Neural cell (in vitro differentiated cells): ENCODE results near the gene LYPD3.

Source experiments
- CTCF ChIP-seq: fragments of 450-650 bp; IDR thresholded peaks from 2 replicates; pipeline ENCODE4 v1.5.1; 2014; ENCODE audit warnings: antibody characterized with exemption, mild to moderate bottlenecking, moderate library complexity; ENCODE audit not compliant: poor library complexity, severe bottlenecking
- EP300 ChIP-seq: fragments of 450-650 bp; conservative IDR thresholded peaks from 2 replicates; pipeline ENCODE4 v1.6.1; 2014; ENCODE audit warnings: antibody characterized with exemption, mild to moderate bottlenecking, moderate library complexity; ENCODE audit not compliant: poor library complexity, severe bottlenecking
- EZH2 ChIP-seq: fragments of 200-600, 300-800 bp; shearing (Covaris generic), sonication (generic); IDR thresholded peaks from 2 replicates; pipeline ENCODE4 v1.6.1; 2014; ENCODE audit warnings: antibody characterized with exemption, low read length, borderline replicate concordance, mild to moderate bottlenecking; ENCODE audit not compliant: insufficient read depth, poor library complexity, severe bottlenecking
- MXI1 ChIP-seq: fragments of 450-650 bp; conservative IDR thresholded peaks from 2 replicates; pipeline ENCODE4 v1.6.1; 2014; ENCODE audit warnings: antibody characterized with exemption, mild to moderate bottlenecking; ENCODE audit not compliant: poor library complexity, severe bottlenecking
- POLR2AphosphoS5 ChIP-seq: IDR thresholded peaks from 2 replicates; pipeline ENCODE4 v1.6.1; 2012
- RAD21 ChIP-seq: fragments of 450-650 bp; conservative IDR thresholded peaks from 2 replicates; pipeline ENCODE4 v1.6.1; 2014; ENCODE audit warnings: antibody characterized with exemption, mild to moderate bottlenecking, moderate library complexity
- SMC3 ChIP-seq: fragments of 450-650 bp; conservative IDR thresholded peaks from 2 replicates; pipeline ENCODE4 v1.6.1; 2014; ENCODE audit warnings: antibody characterized with exemption, mild to moderate bottlenecking, moderate library complexity; ENCODE audit not compliant: poor library complexity
- TAF1 ChIP-seq: IDR thresholded peaks from 2 replicates; pipeline ENCODE4 v1.6.1; 2012; ENCODE audit warnings: low read depth
- TF ChIP-seq, protein P1 (sequence below): IDR thresholded peaks from 2 replicates; pipeline ENCODE4 v1.6.1; 2012; ENCODE audit warnings: borderline replicate concordance

DNA sequence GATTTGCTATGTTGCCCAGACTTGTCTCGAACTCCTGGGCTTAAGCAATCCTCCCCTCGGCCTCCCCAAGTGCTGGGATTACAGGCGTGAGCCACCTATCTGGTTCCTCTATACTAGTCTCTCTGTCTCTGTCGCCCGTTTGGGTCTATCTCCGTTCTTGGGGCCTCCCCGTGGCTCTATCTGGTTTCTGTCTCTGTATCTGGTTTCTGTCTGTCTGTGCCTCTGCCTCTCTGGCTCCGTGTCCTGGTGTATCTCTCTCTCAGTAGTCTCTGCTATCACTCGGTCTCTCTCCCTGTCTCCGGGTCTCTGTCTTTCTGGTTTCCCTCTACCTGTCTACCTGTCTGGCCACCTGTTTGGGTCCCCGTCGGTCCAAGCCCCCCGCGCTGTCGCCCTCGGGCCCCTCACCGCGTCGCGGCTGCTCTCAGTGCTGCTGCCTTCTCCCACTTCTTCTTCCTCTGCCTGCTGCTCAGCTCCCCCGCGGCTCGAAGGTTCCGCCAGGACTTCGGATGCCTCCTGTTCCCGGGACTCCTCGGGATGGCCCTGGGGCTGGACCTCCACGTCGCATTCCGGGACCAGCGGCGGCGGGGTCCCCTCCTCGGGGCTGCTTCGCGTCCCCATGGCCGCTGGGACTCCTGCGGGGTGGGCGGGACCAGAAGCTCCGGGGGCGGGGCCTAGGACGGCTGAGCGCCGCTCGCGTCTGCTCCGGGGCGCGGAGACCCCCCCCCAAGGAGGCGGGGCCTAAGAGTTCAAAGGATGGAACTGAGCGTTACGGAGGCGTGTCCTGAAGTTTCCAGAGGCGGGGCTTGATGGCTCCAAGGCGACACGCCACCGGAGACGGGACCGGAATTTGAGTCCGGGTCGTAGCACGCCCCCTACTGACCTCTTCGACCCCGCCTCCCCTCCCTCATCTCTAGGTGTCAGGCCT, 38.4 kb upstream of the LYPD3 start:
- TF ChIP-seq CTCF (peak; percentile 39), TAF1 (no peak), EP300 (no peak), POLR2AphosphoS5 (no peak), EZH2 (no peak), RAD21 (peak; percentile 10), MXI1 (peak; percentile 19), SMC3 (no peak)
- TF ChIP-seq, protein P1, sequence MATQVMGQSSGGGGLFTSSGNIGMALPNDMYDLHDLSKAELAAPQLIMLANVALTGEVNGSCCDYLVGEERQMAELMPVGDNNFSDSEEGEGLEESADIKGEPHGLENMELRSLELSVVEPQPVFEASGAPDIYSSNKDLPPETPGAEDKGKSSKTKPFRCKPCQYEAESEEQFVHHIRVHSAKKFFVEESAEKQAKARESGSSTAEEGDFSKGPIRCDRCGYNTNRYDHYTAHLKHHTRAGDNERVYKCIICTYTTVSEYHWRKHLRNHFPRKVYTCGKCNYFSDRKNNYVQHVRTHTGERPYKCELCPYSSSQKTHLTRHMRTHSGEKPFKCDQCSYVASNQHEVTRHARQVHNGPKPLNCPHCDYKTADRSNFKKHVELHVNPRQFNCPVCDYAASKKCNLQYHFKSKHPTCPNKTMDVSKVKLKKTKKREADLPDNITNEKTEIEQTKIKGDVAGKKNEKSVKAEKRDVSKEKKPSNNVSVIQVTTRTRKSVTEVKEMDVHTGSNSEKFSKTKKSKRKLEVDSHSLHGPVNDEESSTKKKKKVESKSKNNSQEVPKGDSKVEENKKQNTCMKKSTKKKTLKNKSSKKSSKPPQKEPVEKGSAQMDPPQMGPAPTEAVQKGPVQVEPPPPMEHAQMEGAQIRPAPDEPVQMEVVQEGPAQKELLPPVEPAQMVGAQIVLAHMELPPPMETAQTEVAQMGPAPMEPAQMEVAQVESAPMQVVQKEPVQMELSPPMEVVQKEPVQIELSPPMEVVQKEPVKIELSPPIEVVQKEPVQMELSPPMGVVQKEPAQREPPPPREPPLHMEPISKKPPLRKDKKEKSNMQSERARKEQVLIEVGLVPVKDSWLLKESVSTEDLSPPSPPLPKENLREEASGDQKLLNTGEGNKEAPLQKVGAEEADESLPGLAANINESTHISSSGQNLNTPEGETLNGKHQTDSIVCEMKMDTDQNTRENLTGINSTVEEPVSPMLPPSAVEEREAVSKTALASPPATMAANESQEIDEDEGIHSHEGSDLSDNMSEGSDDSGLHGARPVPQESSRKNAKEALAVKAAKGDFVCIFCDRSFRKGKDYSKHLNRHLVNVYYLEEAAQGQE, result no peak
